Stimulated activated CD8-positive, alpha-beta memory T cell treated with anti-CD3 and anti-CD28 coated beads, Interleukin-12 subunit alpha, Interleukin-12 subunit beta, amount 100 ng/mL, for 24 hours (primary cell): Measurements from ENCODE around the gene F10.
"Not testable (repeated sequence)": the region's sequence is repeated elsewhere in the genome, so short reads cannot be mapped to it uniquely, and the experiment has no call there.

Experiments used
- DNase-seq: peaks from one replicate; pipeline ENCODE4 v3.0.0-alpha.2; 2020; ENCODE audit errors: extremely low read depth

F10 gene

DNA sequence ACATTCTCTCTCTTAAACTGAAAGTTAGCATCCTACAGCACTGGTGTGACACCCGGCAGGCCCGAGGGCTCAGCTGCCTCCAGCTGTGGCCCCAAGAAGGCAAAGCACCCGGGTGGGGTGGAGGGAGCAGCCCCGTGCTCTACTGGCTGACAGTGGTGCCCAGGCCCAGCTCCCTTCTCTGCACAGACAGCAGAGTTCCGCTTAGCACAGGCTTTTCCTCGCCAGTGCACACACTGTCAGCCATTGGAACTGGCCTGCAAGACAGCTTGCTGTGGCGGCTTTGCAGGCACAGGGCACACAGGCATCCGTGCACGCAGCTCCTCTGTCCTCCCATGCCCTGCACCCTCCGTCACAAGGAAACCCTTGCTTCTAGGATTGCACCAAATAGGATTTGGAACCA lies 20.3 kb upstream of the F10 start:
- not testable (repeated sequence) for DNase-seq

GRCh38 chr13:113102727-113103126 lies 19.9 kb upstream of the F10 start:
- no peak for DNase-seq

DNA sequence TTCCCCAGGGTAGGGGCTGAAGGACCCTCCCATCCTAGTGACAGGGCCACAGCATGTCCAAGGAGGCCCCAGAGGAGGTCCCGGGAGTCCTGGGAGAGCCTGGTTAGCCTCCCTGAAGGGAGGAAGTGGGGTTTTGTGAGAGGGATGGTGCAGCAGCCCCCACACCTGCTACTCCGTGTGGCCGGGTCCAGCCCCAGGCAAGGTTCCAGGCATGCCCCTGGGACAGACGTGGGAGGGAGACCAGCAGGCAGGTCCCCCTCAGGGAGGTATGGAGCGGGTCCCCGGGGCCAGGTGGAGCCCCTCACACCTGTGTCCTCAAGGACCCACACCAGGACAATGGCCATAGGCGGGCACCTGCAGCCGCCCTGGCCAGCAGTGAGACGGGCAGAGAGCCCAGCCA lies 19.0 kb upstream of the F10 start:
- no peak for DNase-seq

GRCh38 chr13:113105032-113105920 lies 17.3 kb upstream of the F10 start, which contains the start of gene F7:
TSS of gene F7 (plus strand) at chr13:113105791. CDS start at chr13:113105842, 51 bp downstream.
- no peak for DNase-seq

GRCh38 chr13:113105921-113106452 lies 16.6 kb upstream of the F10 start:
- DNase-seq = no peak

DNA sequence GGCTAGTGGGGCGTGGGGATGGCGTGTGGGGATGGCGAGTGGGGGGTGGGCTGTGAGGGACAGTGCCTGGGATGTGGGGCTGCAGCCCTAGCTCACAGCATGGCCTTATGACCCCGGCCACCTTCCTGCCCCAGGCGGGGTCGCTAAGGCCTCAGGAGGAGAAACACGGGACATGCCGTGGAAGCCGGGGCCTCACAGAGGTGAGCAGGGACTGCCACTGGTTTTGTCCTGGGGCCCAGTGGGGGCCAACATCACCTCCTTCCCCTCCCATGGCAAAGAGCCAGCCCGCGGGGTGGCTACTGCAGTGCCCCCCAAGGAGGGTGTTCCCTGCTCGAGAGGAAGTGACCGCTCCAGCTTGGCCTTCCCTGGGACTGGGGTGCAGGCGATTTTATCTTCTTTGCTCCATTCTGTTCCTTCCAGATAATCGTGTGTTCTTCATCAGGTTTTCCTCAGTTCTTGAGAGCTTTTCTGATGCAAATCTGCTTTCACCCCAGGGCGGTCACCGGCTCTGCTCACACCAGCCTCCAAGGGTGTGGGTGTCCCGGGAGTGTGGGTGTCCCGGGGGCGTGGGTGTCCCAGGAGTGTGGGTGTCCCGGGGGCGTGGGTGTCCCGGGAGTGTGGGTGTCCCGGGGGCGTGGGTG lies 15.8 kb upstream of the F10 start:
- no peak for DNase-seq

DNA sequence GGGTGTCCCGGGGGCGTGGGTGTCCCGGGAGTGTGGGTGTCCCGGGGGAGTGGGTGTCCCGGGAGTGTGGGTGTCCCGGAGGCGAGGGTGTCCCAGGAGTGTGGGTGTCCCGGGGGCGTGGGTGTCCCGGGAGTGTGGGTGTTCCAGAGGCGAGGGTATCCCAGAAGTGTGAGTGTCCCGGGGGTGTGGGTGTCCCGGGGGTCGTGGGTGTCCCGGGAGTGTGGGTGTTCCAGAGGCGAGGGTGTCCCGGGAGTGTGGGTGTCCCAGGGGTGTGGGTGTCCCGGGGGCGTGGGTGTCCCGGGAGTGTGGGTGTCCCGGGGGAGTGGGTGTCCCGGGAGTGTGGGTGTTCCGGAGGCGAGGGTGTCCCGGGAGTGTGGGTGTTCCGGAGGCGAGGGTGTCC lies 14.1 kb upstream of the F10 start:
- not testable (repeated sequence) for DNase-seq

DNA sequence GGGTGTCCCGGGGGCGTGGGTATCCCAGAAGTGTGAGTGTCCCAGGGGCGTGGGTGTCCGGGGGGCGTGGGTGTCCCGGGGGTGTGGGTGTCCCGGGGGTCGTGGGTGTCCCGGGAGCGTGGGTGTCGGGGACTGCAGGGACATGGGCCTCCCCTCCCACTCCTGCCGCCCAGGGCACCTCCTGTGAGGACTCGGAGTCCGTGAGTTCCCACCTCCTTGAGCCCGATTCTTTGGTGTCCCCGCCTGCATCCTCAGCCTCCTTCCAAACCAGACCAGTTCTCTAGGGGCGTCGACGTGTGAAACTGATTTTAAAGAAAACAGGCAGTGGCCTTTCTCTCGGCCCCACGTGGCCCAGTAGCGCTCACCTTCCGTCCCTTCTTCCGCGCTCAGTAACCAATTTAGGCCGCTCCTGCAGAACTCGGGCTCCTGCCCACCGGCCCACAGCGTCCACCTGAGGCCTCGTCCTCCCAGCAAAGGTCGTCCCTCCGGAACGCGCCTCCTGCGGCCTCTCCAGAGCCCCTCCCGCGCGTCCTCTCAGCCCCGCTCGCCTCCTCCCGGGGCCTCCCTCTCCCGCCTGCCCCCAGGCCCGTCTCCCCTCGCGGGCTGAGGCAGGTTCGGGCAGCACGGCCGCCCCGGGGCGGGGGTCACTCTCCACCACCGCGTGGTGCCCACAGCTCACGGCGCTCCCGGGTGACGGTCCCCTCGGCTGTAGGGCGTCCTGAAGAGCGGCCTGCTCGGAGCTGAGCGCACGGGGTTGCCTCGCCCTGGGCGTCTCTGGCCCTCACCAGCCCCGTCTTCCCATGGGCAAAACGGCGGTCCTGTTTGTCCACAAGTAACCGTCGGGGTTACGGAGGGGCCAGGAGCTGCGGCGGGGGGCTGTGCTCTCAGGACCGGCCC lies 13.2 kb upstream of the F10 start:
- DNase-seq = no peak

GRCh38 chr13:113110048-113110851 lies 12.3 kb upstream of the F10 start:
- no peak for DNase-seq

DNA sequence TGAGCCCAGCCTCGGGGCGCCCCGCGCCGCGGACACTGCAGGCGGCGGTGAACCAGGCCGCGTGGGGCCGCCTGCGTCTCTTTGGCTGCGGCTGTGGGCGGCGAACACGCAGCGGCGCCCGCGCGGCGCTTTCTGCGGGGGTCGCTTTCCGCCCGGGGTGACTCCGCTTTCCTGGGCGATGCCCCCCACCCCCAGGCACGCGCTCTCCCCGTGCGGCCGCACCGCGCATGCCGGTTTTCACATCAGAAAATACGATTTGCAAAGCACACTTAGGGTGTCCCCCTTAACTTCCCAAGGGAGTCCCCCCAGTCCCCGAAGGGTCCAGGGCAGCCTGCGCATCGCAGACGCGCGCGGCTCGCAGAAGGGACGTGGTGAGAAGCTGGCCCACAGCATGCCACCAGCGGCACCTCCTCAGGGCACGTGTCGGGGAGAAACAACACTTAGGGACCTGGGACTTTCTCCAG lies 11.7 kb upstream of the F10 start:
- no peak for DNase-seq

DNA sequence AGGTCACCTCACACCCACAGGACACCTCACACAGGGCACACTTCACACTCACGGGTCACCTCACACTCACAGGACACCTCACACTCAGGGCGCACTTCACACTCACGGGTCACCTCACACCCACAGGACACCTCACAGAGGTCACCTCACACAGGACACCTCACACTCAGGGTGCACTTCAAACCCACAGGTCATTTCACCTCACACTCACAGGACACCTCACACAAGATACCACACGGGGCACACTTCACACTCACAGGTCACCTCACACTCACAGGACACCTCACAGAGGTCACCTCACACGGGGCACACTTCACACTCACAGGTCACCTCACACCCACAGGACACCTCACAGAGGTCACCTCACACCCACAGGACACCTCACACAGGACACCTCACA lies 10.8 kb upstream of the F10 start:
- not testable (repeated sequence) for DNase-seq

- not testable (repeated sequence) for DNase-seq
Measured at GRCh38 chr13:113112475-113112874, 10.1 kb upstream of the F10 start.

DNA sequence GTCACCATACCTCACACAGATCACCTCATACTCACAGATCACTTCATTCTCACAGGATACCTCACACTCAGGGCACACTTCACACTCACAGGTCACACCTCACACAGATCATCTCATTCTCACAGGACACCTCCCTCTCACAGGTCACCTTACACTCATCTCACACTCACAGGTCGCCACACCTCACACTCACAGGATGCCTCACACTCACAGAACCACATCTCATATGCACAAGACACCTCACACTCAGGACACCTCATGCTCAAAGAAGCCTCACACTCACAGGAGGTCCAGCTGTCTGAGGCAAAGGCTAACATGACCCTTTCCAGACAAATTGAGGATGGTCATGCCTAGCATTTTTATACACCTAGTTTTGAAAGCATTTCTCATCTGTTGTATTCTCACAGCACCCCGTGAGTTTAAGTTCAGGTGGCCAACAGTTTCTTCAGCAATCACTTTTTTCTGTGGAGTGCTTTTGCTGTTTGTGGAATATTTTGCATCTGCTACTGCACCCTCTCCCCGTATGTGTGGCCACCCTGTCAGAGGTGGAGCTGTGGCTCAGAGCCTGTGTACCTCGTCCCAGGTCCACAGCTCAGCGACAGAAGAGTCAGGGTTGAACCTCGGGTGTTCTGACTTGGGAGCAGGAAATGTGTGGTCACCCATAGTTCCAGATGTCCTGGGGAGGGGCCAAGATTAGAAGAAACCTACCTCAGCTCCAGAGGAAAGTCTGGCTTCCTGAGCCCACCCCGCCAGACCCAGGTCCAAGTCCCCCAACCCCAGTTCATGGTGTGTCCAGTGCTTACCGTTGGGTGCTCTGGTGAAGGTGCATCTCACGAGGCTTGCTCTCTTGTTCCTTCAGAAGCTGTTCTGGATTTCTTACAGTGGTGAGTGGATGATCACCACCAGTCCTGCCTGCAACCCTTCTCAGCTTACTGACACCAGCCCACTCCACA lies 9.4 kb upstream of the F10 start:
- DNase-seq = no peak

GRCh38 chr13:113113846-113114271 lies 8.7 kb upstream of the F10 start:
- DNase-seq = no peak

- no peak for DNase-seq
Measured at GRCh38 chr13:113114511-113115362, 7.9 kb upstream of the F10 start.

DNA sequence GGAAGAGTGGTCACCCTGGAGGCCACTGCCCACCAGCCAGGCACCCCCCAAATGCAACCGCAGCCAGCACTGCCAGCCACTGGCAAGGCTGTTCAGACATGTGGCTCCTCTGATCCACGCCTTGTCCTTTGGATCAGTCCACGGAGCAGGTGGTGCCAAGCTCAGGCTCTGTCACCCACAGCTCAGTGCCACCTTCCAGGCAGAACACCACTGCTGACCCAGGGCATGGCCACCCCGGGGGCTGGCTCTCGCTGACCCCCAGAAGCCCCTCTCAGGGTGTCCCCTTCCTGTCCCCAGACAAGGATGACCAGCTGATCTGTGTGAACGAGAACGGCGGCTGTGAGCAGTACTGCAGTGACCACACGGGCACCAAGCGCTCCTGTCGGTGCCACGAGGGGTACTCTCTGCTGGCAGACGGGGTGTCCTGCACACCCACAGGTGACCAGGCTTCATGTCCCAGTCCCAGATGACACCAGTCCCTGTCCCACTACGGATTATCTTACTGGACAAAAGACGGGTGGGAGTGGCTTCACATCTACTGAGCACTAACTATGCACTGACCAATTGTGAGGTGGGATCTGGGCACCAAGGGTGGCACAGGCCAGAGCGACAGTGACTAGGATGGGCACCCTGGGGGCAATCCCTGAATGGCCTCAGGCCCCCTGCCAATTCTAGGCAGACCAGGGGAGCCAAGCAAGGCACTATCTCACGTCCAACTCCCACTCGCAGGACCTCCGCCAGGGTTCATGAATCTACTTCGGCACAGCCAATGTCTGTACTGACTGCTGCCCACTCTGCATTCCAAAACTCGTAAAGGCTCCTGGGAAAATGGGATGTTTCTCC lies 7.0 kb upstream of the F10 start:
- no peak for DNase-seq

DNA sequence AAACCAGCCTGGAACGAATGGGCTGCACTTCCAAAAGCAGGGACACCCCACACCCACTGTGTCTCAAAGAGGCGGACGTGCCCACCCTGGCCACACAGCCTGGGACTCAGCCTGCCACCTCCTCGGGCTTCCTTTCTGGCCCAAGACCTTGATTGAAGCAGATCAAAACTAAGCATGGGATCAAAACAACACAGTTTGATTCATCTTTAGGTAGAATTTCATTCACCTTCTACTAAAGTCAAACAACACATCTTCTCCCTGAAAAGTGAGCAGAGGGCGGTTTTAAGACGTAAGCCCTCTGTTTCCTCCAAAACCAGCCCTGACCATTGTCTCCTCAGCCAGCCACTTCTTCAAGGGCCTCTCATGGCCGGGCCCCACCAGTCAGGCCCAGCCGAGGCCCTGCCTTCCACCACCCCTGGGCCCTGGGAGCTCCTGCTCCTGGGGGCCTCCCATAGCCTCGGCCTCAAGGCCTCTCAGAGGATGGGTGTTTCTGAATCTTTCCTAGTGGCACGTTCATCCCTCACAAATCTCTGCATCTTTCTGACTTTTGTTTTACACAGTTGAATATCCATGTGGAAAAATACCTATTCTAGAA lies 6.3 kb upstream of the F10 start:
- DNase-seq = no peak
